ENCODE results near the gene LCLAT1. TPM values are rescaled to one million over a fixed set of nuclear protein-coding genes. Genes with fewer than 3 reads are reported as not detected.

The LCLAT1 gene
- total and polyA plus RNA-seq, 8 donors, result 13.1 to 24.9 (median 14.8) TPM

GRCh38 chr2:30664761-30665358 lies 217.8 kb downstream of the LCLAT1 start:
- ATAC-seq (peak; percentile 62), DNase-seq (no peak)
- H3K9me3 ChIP-seq, result peaks cover 0 to 3% of the 10 kb centered on the region in 2 donors
- no peak for TF ChIP-seq CTCF (IDR thresholded peaks at IDR 0.05)
- H3K36me3 ChIP-seq, result no peaks in the 10 kb centered on the region
- intact Hi-C loops (cut with DNase I), result no loop called here
- no peak overlapping the region for H3K27ac ChIP-seq
- H3K4me1 ChIP-seq, result no peaks in the 10 kb centered on the region
- no peaks in the 10 kb centered on the region for H3K27me3 ChIP-seq
- no peak overlapping the region for H3K4me3 ChIP-seq

- Histone ChIP-seq H3K27me3 (no peaks in the 10 kb centered on the region), H3K36me3 (no peaks in the 10 kb centered on the region), H3K27ac (peak overlapping the region; percentile 15 to 18), H3K9me3 (peaks cover 0 to 6% of the 10 kb centered on the region in 2 donors), H3K4me3 (no peak overlapping the region), H3K4me1 (no peaks in the 10 kb centered on the region)
- TF ChIP-seq CTCF (IDR thresholded peaks at IDR 0.05), result no peak
- no peak for DNase-seq
- intact Hi-C loops (cut with DNase I), result no loop called here
- no peak for ATAC-seq
Observed at GRCh38 chr2:30665761-30666265, 218.8 kb downstream of the LCLAT1 start.

GRCh38 chr2:30666266-30666874 lies 219.3 kb downstream of the LCLAT1 start:
- Histone ChIP-seq H3K9me3 (peaks cover 0 to 6% of the 10 kb centered on the region in 2 donors), H3K36me3 (no peaks in the 10 kb centered on the region), H3K27ac (peak overlapping the region; percentile 15 to 18), H3K4me3 (no peak overlapping the region), H3K27me3 (no peaks in the 10 kb centered on the region), H3K4me1 (no peaks in the 10 kb centered on the region)
- no peak for DNase-seq
- TF ChIP-seq CTCF (IDR thresholded peaks at IDR 0.05), result no peak
- intact Hi-C loops (cut with DNase I), result no loop called here
- peak; percentile 82 for ATAC-seq

- no peaks in the 10 kb centered on the region for H3K4me1 ChIP-seq
- H3K27me3 ChIP-seq, result no peaks in the 10 kb centered on the region
- no peak overlapping the region for H3K27ac ChIP-seq
- intact Hi-C loops (cut with DNase I), result no loop called here
- H3K4me3 ChIP-seq, result no peak overlapping the region
- no peak for ATAC-seq
- DNase-seq, result no peak
- H3K36me3 ChIP-seq, result no peaks in the 10 kb centered on the region
- TF ChIP-seq CTCF (IDR thresholded peaks at IDR 0.05), result no peak
- H3K9me3 ChIP-seq, result peaks cover 0 to 6% of the 10 kb centered on the region in 2 donors
Observed at GRCh38 chr2:30670453-30670852, 223.4 kb downstream of the LCLAT1 start.

- intact Hi-C loops (cut with DNase I), result no loop called here
- Histone ChIP-seq H3K27me3 (no peaks in the 10 kb centered on the region), H3K4me3 (no peak overlapping the region), H3K36me3 (no peaks in the 10 kb centered on the region), H3K4me1 (no peaks in the 10 kb centered on the region), H3K27ac (no peak overlapping the region), H3K9me3 (peaks cover 0 to 6% of the 10 kb centered on the region in 2 donors)
- TF ChIP-seq CTCF (IDR thresholded peaks at IDR 0.05), result no peak
- DNase-seq, result no peak
- no peak for ATAC-seq
Observed at GRCh38 chr2:30673127-30673526, 226.1 kb downstream of the LCLAT1 start.
